MM.1S (cell line): ENCODE measurements around the gene PEX19.
A peak's percentile ranks its signal among the peaks of the same experiment; 100 is the strongest.

Experiments used
- DNase-seq: peaks from one replicate; pipeline ENCODE4 v3.0.0-alpha.2; 2015
- H2AFZ ChIP-seq: fragments of 300-600 bp; sonication (generic); 2 replicates; pipeline ENCODE4 v1.6.0; 2016; ENCODE audit warnings: antibody characterized with exemption, low read length
- H3F3A ChIP-seq: fragments of 300-600 bp; sonication (generic); 2 replicates; pipeline ENCODE4 v1.6.1; 2016; ENCODE audit warnings: mild to moderate bottlenecking, antibody characterized with exemption, low read length, moderate library complexity, mixed read lengths; ENCODE audit not compliant: insufficient read depth
- H3K27ac ChIP-seq: fragments of 300-600 bp; sonication (generic); 2 replicates; pipeline ENCODE4 v1.5.1; 2016; ENCODE audit warnings: mild to moderate bottlenecking, low read length
- H3K27me3 ChIP-seq: fragments of 300-600 bp; sonication (generic); replicated peaks from 2 replicates; pipeline ENCODE4 v1.6.0; 2016; ENCODE audit warnings: low read length; ENCODE audit not compliant: insufficient read depth
- H3K36me3 ChIP-seq: fragments of 300-600 bp; sonication (generic); replicated peaks from 2 replicates; pipeline ENCODE4 v1.6.1; 2016; ENCODE audit warnings: mild to moderate bottlenecking, low read length, mixed read lengths; ENCODE audit not compliant: insufficient read depth
- H3K4me1 ChIP-seq: fragments of 300-600 bp; sonication (generic); 2 replicates; pipeline ENCODE4 v1.6.1; 2016; ENCODE audit warnings: low read length, mixed read lengths
- H3K4me2 ChIP-seq: fragments of 300-600 bp; sonication (generic); 2 replicates; pipeline ENCODE4 v1.6.0; 2016; ENCODE audit warnings: low read depth, low read length
- H3K4me3 ChIP-seq: fragments of 300-600 bp; sonication (generic); 2 replicates; pipeline ENCODE4 v1.5.1; 2016; ENCODE audit warnings: low read length, mixed read lengths
- H3K79me2 ChIP-seq: fragments of 300-600 bp; sonication (generic); 2 replicates; pipeline ENCODE4 v1.6.1; 2016; ENCODE audit warnings: mixed run types, low read length, mixed read lengths
- H3K9ac ChIP-seq: fragments of 300-600 bp; sonication (generic); 2 replicates; pipeline ENCODE4 v1.6.1; 2016; ENCODE audit warnings: low read length, mixed read lengths
- H3K9me2 ChIP-seq: fragments of 300-600 bp; sonication (generic); replicated peaks from 2 replicates; pipeline ENCODE4 v1.6.1; 2016; ENCODE audit warnings: mild to moderate bottlenecking, low read length, mixed read lengths; ENCODE audit not compliant: insufficient read depth
- H3K9me3 ChIP-seq: fragments of 300-600 bp; sonication (generic); replicated peaks from 2 replicates; pipeline ENCODE4 v1.6.1; 2016; ENCODE audit warnings: mild to moderate bottlenecking, low read length, mixed read lengths; ENCODE audit not compliant: insufficient read depth
- H4K20me1 ChIP-seq: fragments of 300-600 bp; sonication (generic); 2 replicates; pipeline ENCODE4 v1.6.1; 2016; ENCODE audit warnings: mild to moderate bottlenecking, low read length, moderate library complexity, mixed read lengths; ENCODE audit not compliant: insufficient read depth
- CTCF ChIP-seq: fragments of 300-600 bp; sonication (generic); IDR thresholded peaks from 2 replicates; pipeline ENCODE4 v1.5.1; 2016; ENCODE audit warnings: antibody characterized with exemption, low read length, mixed read lengths
- EZH2 ChIP-seq: fragments of 300-600 bp; sonication (generic); optimal IDR thresholded peaks from 2 replicates; pipeline ENCODE3; 2017; ENCODE audit warnings: low read depth, mild to moderate bottlenecking, antibody characterized with exemption, low read length, mixed read lengths
- EZH2phosphoT487 ChIP-seq: fragments of 300-600 bp; sonication (generic); IDR thresholded peaks from 2 replicates; pipeline ENCODE4 v1.6.1; 2018; ENCODE audit warnings: antibody characterized with exemption, low read length

Gene PEX19

GRCh38 chr1:160284220-160284781 is 632 bp downstream of the PEX19 start:
- Histone ChIP-seq H3K4me1 (peaks cover 4% of the 10 kb centered on the region; the same call in 1 of the 2 replicates), H3K27ac (peak overlapping the region; percentile 13; the same call in 1 of the 2 replicates), H3K4me2 (peak overlapping the region; percentile 81), H3K9me3 (no peaks in the 10 kb centered on the region), H3K4me3 (peak overlapping the region; percentile 68), H3K79me2 (peaks cover 25% of the 10 kb centered on the region), H3K36me3 (peaks cover 9% of the 10 kb centered on the region), H4K20me1 (no peaks in the 10 kb centered on the region), H2AFZ (peak overlapping the region; percentile 64), H3K9me2 (no peaks in the 10 kb centered on the region), H3K27me3 (no peaks in the 10 kb centered on the region), H3K9ac (peak overlapping the region; percentile 69), H3F3A (peaks cover 13% of the 10 kb centered on the region; the same call in 1 of the 2 replicates)
- peak; percentile 51 for DNase-seq
- TF ChIP-seq CTCF (no peak), EZH2phosphoT487 (no peak), EZH2 (no peak)

GRCh38 chr1:160282807-160283206 is 2.1 kb downstream of the PEX19 start:
- Histone ChIP-seq H4K20me1 (no peaks in the 10 kb centered on the region), H3K4me1 (peaks cover 4% of the 10 kb centered on the region; the same call in 1 of the 2 replicates), H3K4me2 (no peak overlapping the region), H3K27me3 (no peaks in the 10 kb centered on the region), H3K79me2 (peaks cover 25% of the 10 kb centered on the region), H3F3A (peaks cover 13% of the 10 kb centered on the region; the same call in 1 of the 2 replicates), H3K4me3 (no peak overlapping the region), H3K9me3 (no peaks in the 10 kb centered on the region), H3K36me3 (peaks cover 11% of the 10 kb centered on the region), H3K9me2 (no peaks in the 10 kb centered on the region), H3K9ac (no peak overlapping the region), H3K27ac (no peak overlapping the region), H2AFZ (no peak overlapping the region)
- TF ChIP-seq CTCF (no peak), EZH2phosphoT487 (no peak), EZH2 (no peak)
- no peak for DNase-seq

- no peaks in the 10 kb centered on the region for H3K9me3 ChIP-seq
- peaks cover 11% of the 10 kb centered on the region for H3K36me3 ChIP-seq
- H4K20me1 ChIP-seq: no peaks in the 10 kb centered on the region
- no peaks in the 10 kb centered on the region for H3K4me1 ChIP-seq
- no peaks in the 10 kb centered on the region for H3K27me3 ChIP-seq
- H3K9me2 ChIP-seq: no peaks in the 10 kb centered on the region
- H3K9ac ChIP-seq: no peak overlapping the region
- H3K79me2 ChIP-seq: peaks cover 5% of the 10 kb centered on the region
- no peak overlapping the region for H3K4me2 ChIP-seq
- no peak overlapping the region for H2AFZ ChIP-seq
- no peaks in the 10 kb centered on the region for H3F3A ChIP-seq
- TF ChIP-seq CTCF (no peak), EZH2 (no peak), EZH2phosphoT487 (no peak)
- no peak for DNase-seq
- H3K27ac ChIP-seq: no peak overlapping the region
- H3K4me3 ChIP-seq: no peak overlapping the region
Observed at GRCh38 chr1:160277987-160278386, 6.9 kb downstream of the PEX19 start.
